Lung (tissue), 12 donors: ENCODE data around the gene SCARF2. TPM values are rescaled to one million over a fixed set of nuclear protein-coding genes. Genes with fewer than 3 reads are reported as not detected.

ENCODE experiments used
- ATAC-seq: fragments of 200-7000 bp; cut with Tn5 transposase; one replicate; pipeline ENCODE4 v1.9.1; 2020; ENCODE audit warnings: moderate number of reproducible peaks; ENCODE audit not compliant: insufficient read depth, low FRiP score
- DNase-seq, 3 donors: peaks; one replicate each; pipeline ENCODE4 v3.0.0-alpha.2; 2013 to 2017
- H3K27ac ChIP-seq, 2 donors: one replicate each; pipeline ENCODE4 v1.5.1; 2013; ENCODE audit warnings: mild to moderate bottlenecking in 2 of 2, moderate library complexity in 2 of 2, control low read depth in 1 of 2, inconsistent platforms in 1 of 2, low read depth in 1 of 2, low read length in 1 of 2
- H3K27me3 ChIP-seq, 3 donors: one replicate each; pipeline ENCODE4 v1.5.1; 2013; ENCODE audit warnings: low read length in 2 of 3; ENCODE audit not compliant: control insufficient read depth in 3 of 3, insufficient read depth in 3 of 3
- H3K36me3 ChIP-seq, 4 donors: one replicate each; pipeline ENCODE4 v1.5.1; 2013; ENCODE audit warnings: low read length in 4 of 4, mild to moderate bottlenecking in 1 of 4, moderate library complexity in 1 of 4; ENCODE audit not compliant: control insufficient read depth in 4 of 4, insufficient read depth in 4 of 4
- H3K4me1 ChIP-seq, 5 donors: one replicate each; pipeline ENCODE4 v1.5.1; 2013; ENCODE audit warnings: low read length in 5 of 5, mild to moderate bottlenecking in 2 of 5, moderate library complexity in 1 of 5; ENCODE audit not compliant: control insufficient read depth in 5 of 5, insufficient read depth in 5 of 5
- H3K4me3 ChIP-seq: one replicate; pipeline ENCODE4 v1.5.1; 2013; ENCODE audit warnings: mild to moderate bottlenecking, control low read depth, moderate library complexity
- H3K9ac ChIP-seq, 2 donors: one replicate each; pipeline ENCODE4 v1.5.1; 2013; ENCODE audit warnings: low read length in 2 of 2, control low read depth in 1 of 2; ENCODE audit not compliant: insufficient read depth in 1 of 2
- H3K9me3 ChIP-seq, 4 donors: one replicate each; pipeline ENCODE4 v1.5.1; 2013; ENCODE audit warnings: low read length in 3 of 4, mild to moderate bottlenecking in 1 of 4, moderate library complexity in 1 of 4; ENCODE audit not compliant: control insufficient read depth in 4 of 4, insufficient read depth in 3 of 4
- WGBS, 2 donors: extraction: QIAGEN DNeasy Blood & Tissue Kit; methylation state at CpG; one replicate each; pipeline ENCODE4 v1.1.7; 2013; 5-methylcytosine and 5-hydroxymethylcytosine counted together
- polyA plus RNA-seq, 2 donors: library from polyadenylated mRNA; stranded (reverse); fragments of 200-250 nt; gene quantifications; one replicate each; pipeline ENCODE4 v1.2.1, GENCODE V29; 2013
- total RNA-seq, 2 donors: library from RNA; depleted of rRNA in 1 of 2; stranded (reverse); fragments of >200 nt in 1 of 2; gene quantifications; one replicate each; pipeline ENCODE4 v1.2.1, GENCODE V29; 2014 to 2021
- TF ChIP-seq, protein P1 (sequence below): IDR thresholded peaks from 2 replicates; pipeline ENCODE4 v1.5.1; 2012; ENCODE audit warnings: mild to moderate bottlenecking; ENCODE audit errors: control extremely low read depth, extremely low read depth
- donor health status: control.
- donor health status: control.
- donor health status: Bipolar disorder and iron deficiency.
- donor health status: healthy.
- donor health status: DM: yes; HTN: yes; CAD: no.

SCARF2 gene
- total and polyA plus RNA-seq, 4 donors: 4.7 to 32.9 (median 16.4) TPM

DNA sequence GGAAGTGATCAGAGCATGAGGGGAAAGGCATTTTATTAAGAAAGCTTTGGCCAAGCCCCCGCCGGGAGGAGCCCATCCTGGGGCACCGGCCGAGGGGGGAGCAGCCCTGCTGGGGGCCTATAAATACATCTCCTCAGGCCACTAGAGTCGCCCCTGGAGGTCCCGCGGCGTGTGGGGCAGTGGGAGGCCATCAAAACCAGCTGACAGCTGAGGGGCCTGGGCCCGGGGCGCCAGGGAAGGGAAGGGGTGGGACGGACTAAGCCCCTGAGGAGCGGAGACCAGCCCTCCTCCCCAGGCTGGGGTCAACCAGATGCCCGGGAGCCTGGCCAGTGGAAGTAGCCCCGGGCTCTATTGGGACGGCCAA, 13.1 kb downstream of the SCARF2 start:
- Histone ChIP-seq H3K4me1 (peaks cover 0 to 35% (median 6%) of the 10 kb centered on the region in 5 donors), H3K27me3 (peaks cover 0 to 9% (median 0%) of the 10 kb centered on the region in 3 donors), H3K27ac (no peak overlapping the region), H3K9me3 (no peaks in the 10 kb centered on the region), H3K4me3 (no peak overlapping the region), H3K36me3 (peaks cover 0 to 12% (median 9%) of the 10 kb centered on the region in 4 donors), H3K9ac (no peak overlapping the region)
- WGBS, 2 donors: 80 to 81% methylated on average over 15 of the region's 15 CpGs
- peak in 2 of 3 donors; percentile 57 to 65 for DNase-seq
- TF ChIP-seq, protein P1, sequence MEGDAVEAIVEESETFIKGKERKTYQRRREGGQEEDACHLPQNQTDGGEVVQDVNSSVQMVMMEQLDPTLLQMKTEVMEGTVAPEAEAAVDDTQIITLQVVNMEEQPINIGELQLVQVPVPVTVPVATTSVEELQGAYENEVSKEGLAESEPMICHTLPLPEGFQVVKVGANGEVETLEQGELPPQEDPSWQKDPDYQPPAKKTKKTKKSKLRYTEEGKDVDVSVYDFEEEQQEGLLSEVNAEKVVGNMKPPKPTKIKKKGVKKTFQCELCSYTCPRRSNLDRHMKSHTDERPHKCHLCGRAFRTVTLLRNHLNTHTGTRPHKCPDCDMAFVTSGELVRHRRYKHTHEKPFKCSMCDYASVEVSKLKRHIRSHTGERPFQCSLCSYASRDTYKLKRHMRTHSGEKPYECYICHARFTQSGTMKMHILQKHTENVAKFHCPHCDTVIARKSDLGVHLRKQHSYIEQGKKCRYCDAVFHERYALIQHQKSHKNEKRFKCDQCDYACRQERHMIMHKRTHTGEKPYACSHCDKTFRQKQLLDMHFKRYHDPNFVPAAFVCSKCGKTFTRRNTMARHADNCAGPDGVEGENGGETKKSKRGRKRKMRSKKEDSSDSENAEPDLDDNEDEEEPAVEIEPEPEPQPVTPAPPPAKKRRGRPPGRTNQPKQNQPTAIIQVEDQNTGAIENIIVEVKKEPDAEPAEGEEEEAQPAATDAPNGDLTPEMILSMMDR: no peak
- no peak for ATAC-seq

DNA sequence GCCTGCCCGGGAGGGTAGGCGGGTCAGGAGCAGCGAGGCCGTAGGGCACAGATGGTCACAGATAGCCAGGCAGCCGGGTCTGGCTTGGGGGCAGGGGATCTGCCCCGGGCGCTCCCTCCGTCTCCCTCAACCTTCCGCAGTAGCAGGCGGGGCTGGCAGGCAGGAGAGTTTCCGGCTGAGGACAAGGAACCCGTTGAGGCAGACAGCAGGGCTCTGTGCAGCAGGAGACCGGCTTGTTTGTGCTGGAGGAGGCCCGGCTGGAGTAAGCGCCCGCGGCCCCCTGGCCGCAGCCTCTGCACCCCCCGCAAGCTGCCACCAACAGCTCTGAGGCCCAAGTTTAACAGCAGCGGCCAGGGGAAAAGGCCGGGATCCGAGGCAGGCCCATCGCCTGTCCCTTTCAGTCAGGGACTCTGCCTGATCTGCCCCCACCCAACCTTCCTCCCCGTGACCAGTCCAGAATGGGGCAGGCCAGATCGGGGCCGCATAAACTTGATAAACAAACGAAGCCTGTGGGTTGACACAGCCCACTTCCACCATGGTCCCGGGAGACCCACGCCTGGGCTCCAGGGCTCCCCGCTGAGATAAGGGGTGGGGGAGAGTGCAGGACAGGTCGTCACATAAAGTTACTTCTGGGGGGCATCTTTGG, 13.6 kb downstream of the SCARF2 start:
- Histone ChIP-seq H3K9ac (no peak overlapping the region), H3K36me3 (peaks cover 0 to 12% (median 9%) of the 10 kb centered on the region in 4 donors), H3K27me3 (peaks cover 0 to 8% (median 0%) of the 10 kb centered on the region in 3 donors), H3K4me3 (no peak overlapping the region), H3K4me1 (peaks cover 0 to 35% (median 6%) of the 10 kb centered on the region in 5 donors), H3K9me3 (no peaks in the 10 kb centered on the region), H3K27ac (peak overlapping the region in 1 of 2 donors; percentile 21)
- TF ChIP-seq, protein P1: no peak
- peak in 2 of 3 donors; percentile 65 to 81 for DNase-seq
- WGBS, 2 donors: 63 to 80% methylated on average over 29 to 31 of the region's 31 CpGs
- no peak for ATAC-seq

DNA sequence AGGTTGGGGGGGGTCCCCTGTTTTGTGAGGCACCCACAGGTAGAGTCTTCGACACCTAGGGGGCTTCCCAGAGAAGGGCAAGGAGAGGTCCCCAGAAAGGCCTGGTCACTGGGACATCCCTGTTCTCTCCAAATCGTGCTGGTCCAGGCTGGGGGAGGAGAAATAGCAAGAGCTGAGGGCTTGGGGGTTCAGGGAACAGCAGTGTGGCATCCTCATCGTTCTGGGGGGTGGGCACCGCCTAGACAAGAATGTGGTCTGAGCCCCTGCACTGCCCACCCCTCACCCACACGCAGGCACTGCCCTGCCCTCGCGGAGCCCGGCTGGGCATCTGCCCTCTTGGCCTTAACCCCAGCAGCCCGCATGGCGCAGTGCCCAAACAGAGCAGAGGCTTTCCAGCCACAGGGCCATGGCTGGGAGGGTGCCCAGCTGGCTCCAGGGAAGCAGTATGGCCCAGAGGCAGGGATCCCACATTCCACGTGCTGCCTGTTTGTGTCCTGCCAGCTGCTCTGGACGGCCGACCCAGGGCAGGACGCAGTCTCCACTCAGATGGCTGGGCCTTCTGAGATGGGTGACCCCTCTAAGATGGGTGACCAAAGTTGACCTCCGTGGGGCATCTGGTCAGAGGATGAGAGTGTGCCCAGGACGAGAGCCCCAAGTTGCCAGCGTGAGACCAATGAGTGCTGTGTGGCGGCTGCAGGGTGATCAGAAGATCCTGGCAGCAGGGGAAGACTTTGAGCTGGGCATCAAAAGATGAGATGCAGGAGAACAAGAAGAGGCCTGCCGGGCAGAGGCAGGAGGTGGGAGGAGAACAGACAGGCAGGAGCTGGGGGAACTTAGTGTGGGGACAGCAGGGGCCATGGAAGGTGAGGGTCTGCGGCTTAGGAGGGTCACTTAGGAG, 14.4 kb downstream of the SCARF2 start:
- TF ChIP-seq, protein P1: no peak
- peak overlapping the region in 1 of 2 donors; percentile 4 for H3K27ac ChIP-seq
- WGBS, 2 donors: 73 to 80% methylated on average over 18 to 20 of the region's 20 CpGs
- H3K9ac ChIP-seq: no peak overlapping the region
- H3K27me3 ChIP-seq: peaks cover 0 to 4% (median 0%) of the 10 kb centered on the region in 3 donors
- ATAC-seq (no peak), DNase-seq (peak; percentile 59 to 69 (median 68))
- H3K4me1 ChIP-seq: peaks cover 0 to 35% (median 6%) of the 10 kb centered on the region in 5 donors
- H3K9me3 ChIP-seq: no peaks in the 10 kb centered on the region
- H3K4me3 ChIP-seq: no peak overlapping the region
- H3K36me3 ChIP-seq: peaks cover 0 to 11% (median 6%) of the 10 kb centered on the region in 4 donors
